ENCODE data around the gene CHRM3.

The CHRM3 gene

DNA sequence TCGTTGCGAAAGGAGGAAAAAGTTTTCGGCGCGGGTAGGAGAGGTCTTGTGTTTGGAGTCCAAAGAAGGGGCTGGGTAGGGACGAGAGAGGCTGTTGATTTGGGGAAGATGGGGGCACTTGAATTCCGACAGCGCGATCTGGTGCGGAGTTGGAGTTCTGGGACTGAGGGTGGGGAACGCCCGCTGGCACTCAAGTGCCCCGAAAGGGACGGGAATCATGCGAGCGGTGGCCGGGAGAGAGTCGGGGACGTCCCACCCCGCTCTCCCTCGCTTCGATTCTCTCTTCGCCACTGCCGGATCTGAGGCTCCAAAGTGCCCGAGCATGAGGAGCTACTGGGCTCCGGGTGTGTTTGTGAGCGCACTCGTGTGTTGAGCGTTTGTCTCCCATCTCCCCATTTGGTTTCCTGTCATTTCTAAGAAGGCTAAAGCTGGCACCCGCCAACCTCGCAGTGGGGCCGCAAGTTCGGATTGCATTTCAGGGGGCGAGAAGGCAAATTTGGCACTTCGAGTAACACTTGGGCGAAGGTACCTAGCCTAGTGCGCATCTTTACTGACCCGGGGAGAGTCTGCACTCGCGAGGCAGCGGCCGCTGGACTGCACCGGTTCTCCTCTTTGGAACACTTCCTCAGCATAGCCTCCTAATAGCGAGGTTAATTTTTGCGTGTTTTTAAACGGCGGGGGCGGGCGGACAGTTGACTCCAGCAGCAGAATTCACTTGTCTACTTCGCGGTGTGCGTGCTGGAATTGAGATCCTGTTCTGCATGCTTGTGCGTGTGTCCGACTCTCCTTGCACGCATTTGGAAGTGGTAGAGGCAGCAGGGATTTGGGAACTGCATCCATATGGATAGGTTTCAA is 1.2 kb downstream of the CHRM3 start:
- peaks cover 36% of the 10 kb centered on the region for H3K27me3 Mint-ChIP-seq
- peaks cover 12% of the 10 kb centered on the region for H3K9me3 Mint-ChIP-seq
- H3K27ac Mint-ChIP-seq = no peak overlapping the region
- no peaks in the 10 kb centered on the region for H3K4me1 Mint-ChIP-seq
- no peaks in the 10 kb centered on the region for H3K36me3 Mint-ChIP-seq
- ATAC-seq = no peak
- no peak overlapping the region for H3K4me3 Mint-ChIP-seq

DNA sequence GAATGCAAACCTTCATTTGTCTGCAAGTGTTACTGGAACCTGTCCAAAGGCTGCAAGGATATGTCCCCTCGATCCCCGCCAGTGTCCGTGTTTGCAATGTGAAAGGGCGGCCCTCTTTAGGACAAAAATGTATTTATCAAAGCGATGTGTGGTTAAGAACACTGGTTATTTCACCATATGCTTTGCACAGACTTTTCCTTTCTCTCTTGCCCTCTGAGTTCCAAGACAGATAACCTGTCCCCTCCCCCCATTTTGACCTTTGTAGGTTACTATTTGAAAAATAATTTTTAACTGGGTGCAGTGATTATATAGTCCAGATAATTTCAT is 1.8 kb downstream of the CHRM3 start:
- no peak for ATAC-seq
- H3K4me1 Mint-ChIP-seq = no peaks in the 10 kb centered on the region
- no peak overlapping the region for H3K4me3 Mint-ChIP-seq
- peaks cover 36% of the 10 kb centered on the region for H3K27me3 Mint-ChIP-seq
- H3K36me3 Mint-ChIP-seq = no peaks in the 10 kb centered on the region
- H3K9me3 Mint-ChIP-seq = peaks cover 11% of the 10 kb centered on the region
- H3K27ac Mint-ChIP-seq = no peak overlapping the region

DNA sequence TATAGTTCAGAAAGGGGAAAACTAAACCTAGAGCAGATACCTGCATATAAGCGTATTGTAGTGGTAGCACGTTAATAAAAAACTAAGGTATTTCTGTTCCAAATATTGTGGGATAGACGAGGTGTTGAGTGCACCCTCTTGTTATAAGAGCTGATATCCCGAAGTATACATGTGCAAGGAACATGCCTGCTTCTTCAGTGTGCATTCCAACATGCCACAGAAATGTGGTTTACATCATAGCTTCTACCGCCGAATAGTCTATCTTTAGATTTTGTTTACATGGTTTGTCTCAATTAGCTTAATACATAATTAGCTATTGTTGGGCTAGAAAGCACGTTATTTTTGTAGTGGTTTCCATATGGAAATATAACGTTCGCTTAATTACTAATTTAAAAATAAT is 2.2 kb downstream of the CHRM3 start:
- Mint-ChIP-seq H3K4me3 (no peak overlapping the region), H3K4me1 (no peaks in the 10 kb centered on the region), H3K27ac (no peak overlapping the region), H3K9me3 (peaks cover 9% of the 10 kb centered on the region), H3K36me3 (no peaks in the 10 kb centered on the region), H3K27me3 (peaks cover 36% of the 10 kb centered on the region)
- ATAC-seq = no peak

DNA sequence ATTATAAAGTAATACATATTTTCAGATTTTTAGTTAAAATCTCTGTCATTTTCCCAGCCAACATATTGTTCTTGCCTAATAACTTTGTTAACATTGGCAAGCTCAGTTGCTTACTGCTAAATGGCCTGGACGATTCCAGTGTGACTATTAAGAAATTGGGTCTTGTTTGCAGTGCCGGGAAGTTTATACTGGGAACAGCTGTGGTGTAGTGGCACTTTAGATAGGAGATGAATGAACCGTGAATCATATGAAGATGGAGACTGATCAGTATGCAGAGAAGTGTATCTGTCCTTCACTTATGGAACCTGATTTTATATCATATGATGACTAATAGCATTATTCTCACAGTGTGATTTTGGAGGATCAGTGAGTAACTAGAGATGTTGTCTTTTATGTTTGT is 3.3 kb downstream of the CHRM3 start:
- Mint-ChIP-seq H3K4me1 (no peaks in the 10 kb centered on the region), H3K27ac (no peak overlapping the region), H3K4me3 (no peak overlapping the region), H3K36me3 (no peaks in the 10 kb centered on the region), H3K27me3 (peaks cover 36% of the 10 kb centered on the region), H3K9me3 (peaks cover 9% of the 10 kb centered on the region)
- no peak for ATAC-seq

DNA sequence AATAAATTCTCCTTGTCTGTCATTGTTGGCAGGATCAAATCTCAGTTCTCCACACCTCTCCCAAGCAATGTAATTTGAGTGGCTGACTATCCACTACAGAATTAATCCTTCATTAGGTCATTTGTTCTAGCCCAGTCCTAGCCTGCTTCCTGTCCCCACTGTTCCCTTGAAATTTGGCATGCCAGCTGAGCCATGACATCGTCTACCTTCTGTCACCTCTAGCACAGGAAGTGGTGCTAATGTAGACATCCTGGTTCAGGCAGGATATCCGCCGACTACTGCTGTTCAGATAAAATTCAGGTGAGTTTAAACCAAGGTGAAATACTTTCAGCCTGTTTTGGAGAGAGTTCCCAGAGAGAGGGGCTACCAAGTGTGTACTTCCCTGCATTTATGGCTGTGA is 5.9 kb downstream of the CHRM3 start:
- no peaks in the 10 kb centered on the region for H3K36me3 Mint-ChIP-seq
- peaks cover 14% of the 10 kb centered on the region for H3K9me3 Mint-ChIP-seq
- no peak overlapping the region for H3K4me3 Mint-ChIP-seq
- H3K27ac Mint-ChIP-seq = no peak overlapping the region
- no peak for ATAC-seq
- H3K27me3 Mint-ChIP-seq = peaks cover 19% of the 10 kb centered on the region
- no peaks in the 10 kb centered on the region for H3K4me1 Mint-ChIP-seq

DNA sequence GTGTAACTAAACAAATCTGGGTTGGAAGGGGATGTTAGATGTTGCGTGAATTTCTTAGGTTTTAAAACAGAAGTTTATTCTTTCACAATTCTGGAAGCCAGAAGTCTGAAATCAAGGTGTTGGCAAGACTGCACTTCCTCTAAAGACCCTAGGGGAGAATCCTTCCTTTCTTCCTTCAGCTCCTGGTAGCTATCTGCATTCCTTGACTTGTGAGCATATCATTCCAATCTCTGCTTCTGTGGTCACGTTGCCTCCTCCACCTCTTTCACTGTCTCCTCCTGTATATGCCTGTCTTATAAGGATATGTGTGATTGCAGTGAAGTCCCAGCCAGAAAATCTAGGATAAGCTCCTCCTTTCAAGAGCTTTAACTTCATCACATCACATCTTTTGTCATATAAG is 7.7 kb downstream of the CHRM3 start:
- Mint-ChIP-seq H3K27me3 (peaks cover 2% of the 10 kb centered on the region), H3K4me1 (no peaks in the 10 kb centered on the region), H3K4me3 (no peak overlapping the region), H3K9me3 (peaks cover 14% of the 10 kb centered on the region), H3K27ac (no peak overlapping the region), H3K36me3 (no peaks in the 10 kb centered on the region)
- no peak for ATAC-seq

DNA sequence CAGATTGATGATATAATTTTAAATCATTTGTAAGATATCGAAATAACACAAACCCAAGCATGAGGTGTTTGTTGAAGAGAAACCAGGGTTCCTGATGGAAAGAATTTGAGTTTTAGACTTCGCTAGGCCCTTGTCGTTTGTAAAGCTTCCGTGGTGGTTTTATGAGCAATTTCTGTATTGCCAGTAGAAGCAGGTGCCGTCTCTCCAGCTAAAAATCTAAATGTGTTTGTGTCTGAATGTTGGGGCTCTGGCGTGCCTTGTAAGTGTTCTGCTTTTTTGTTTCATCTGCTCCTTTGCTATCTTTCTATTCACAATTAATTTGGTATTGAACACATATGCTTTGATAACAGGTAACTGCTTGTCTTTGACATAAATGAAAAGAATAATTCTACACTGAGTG is 27.5 kb downstream of the CHRM3 start:
- Mint-ChIP-seq H3K4me1 (no peaks in the 10 kb centered on the region), H3K27ac (no peak overlapping the region)

DNA sequence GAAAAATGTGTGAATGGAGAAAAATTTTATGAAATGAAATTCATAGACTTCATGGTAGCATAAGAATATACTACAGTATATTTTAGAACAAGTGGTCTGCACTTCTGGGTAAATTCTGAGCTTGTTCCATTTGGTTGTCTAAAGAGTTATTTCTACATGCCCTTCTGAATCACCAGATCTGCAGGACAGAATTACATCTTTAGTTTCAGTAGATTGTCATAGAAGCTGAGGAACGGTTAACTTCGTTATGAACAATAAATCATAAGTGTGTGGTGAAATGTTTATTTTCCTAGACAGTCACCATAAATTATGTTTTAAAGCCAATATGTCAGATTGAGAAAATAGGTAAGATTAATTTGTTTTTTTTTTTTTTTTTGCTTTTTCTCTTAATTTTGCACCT is 30.9 kb downstream of the CHRM3 start:
- ATAC-seq = no peak
- H3K9me3 Mint-ChIP-seq = peaks cover 2% of the 10 kb centered on the region

More for the DNA sequence above, 27.5 kb downstream of the CHRM3 start:
- no peaks in the 10 kb centered on the region for H3K36me3 Mint-ChIP-seq
- H3K9me3 Mint-ChIP-seq = peaks cover 4% of the 10 kb centered on the region
- no peaks in the 10 kb centered on the region for H3K27me3 Mint-ChIP-seq
- ATAC-seq = no peak
- H3K4me3 Mint-ChIP-seq = no peak overlapping the region

DNA sequence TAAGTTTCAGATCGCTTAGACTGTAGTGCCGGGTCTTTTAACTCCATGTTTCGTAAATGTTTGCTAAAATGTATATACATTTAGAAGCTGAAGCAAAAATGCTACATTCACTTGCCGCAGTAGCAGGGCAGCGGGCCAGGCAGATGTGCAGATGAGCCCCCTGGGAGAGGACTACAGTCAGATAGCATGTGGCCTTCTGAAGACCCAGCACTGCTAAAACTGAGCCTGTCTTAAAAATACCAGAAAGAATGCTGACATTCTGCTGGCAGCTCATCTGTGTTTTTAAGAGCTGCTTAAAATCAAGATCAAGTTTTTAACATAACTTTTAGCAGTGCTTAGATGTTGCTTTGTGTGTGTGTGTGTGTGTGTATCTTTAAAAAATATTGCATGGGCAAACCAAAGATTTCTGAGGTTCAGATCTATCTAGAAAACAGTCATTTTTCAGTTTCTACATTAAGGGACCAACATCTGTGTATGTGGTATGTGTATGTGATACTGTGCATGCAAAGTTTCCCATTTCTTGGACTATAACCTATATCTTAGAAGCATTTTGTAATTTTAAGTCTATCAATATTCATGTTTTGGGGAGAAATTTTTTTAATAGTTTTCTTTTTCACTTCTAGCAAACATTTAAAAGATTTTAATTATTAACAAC is 31.7 kb downstream of the CHRM3 start:
- no peaks in the 10 kb centered on the region for H3K4me1 Mint-ChIP-seq
- H3K27me3 Mint-ChIP-seq = no peaks in the 10 kb centered on the region
- no peak overlapping the region for H3K4me3 Mint-ChIP-seq
- H3K27ac Mint-ChIP-seq = no peak overlapping the region
- ATAC-seq = no peak
- H3K9me3 Mint-ChIP-seq = no peaks in the 10 kb centered on the region
- no peaks in the 10 kb centered on the region for H3K36me3 Mint-ChIP-seq

More for the DNA sequence above, 30.9 kb downstream of the CHRM3 start:
- Mint-ChIP-seq H3K27me3 (no peaks in the 10 kb centered on the region), H3K4me1 (no peaks in the 10 kb centered on the region), H3K27ac (no peak overlapping the region), H3K36me3 (no peaks in the 10 kb centered on the region), H3K4me3 (no peak overlapping the region)

DNA sequence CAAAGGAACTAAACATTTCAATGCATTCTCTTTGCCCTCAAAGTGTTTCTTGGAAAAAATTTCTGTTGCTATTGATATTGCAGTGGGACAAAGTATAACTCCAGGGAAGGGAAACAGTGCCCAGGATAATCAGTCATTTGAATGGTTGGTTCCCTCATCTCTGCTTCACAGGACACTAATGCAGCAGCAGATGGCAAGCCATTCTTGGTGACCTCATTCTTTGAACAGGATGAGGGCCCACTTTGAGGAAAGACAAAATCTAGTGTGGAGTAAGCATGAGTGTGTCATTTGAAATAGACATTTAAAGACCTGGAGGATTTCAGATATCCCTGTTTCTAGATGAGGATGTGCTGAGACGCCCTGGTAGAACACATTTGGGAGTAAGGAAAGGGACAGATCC is 32.3 kb downstream of the CHRM3 start:
- Mint-ChIP-seq H3K4me1 (no peaks in the 10 kb centered on the region), H3K27ac (no peak overlapping the region)

DNA sequence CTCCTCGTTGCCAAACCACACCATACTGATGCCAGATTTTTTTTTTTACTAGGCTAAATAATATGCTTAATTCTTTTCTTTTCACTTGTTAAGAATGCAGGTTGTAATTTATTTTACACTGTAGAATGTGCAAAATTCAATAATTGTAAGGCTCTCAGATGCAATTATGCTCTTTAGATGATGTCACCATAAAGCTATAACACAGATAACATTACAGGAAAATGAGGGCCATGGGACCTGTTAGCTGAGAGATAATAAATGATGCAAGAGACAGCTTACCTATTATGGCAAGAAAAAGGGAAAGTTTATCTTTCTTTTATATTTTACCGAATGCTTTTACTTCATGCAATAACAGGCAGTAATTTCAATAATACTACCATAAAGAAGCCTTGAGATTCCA is 35.4 kb downstream of the CHRM3 start:
- ATAC-seq = no peak
- Mint-ChIP-seq H3K9me3 (no peaks in the 10 kb centered on the region), H3K4me1 (no peaks in the 10 kb centered on the region), H3K4me3 (no peak overlapping the region), H3K36me3 (no peaks in the 10 kb centered on the region), H3K27me3 (no peaks in the 10 kb centered on the region), H3K27ac (no peak overlapping the region)

More for the DNA sequence above, 32.3 kb downstream of the CHRM3 start:
- no peaks in the 10 kb centered on the region for H3K9me3 Mint-ChIP-seq
- no peaks in the 10 kb centered on the region for H3K27me3 Mint-ChIP-seq
- no peak overlapping the region for H3K4me3 Mint-ChIP-seq
- no peaks in the 10 kb centered on the region for H3K36me3 Mint-ChIP-seq
- no peak for ATAC-seq

DNA sequence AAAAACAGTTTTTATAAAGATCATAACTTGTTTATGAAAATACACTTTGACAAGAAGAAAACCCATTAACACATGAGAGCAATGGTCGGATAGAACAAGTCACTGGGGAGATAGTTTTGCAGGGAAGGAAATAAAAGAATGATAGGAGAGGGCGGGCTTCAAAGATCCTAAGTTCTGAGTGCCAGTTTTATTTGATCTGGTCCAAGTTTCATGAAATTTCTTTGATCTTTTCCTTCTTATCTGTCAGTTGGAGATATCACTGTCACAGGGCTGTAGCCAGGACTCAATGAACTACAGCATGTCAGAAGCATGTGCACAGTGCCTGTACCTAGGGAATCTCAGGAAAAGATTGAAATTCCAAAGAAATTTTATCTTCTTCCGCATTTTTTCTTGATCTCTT is 36.5 kb downstream of the CHRM3 start:
- peaks cover 2% of the 10 kb centered on the region for H3K9me3 Mint-ChIP-seq
- no peaks in the 10 kb centered on the region for H3K4me1 Mint-ChIP-seq
- no peak overlapping the region for H3K4me3 Mint-ChIP-seq
- H3K36me3 Mint-ChIP-seq = no peaks in the 10 kb centered on the region
- no peak overlapping the region for H3K27ac Mint-ChIP-seq
- no peak for ATAC-seq
- H3K27me3 Mint-ChIP-seq = no peaks in the 10 kb centered on the region

DNA sequence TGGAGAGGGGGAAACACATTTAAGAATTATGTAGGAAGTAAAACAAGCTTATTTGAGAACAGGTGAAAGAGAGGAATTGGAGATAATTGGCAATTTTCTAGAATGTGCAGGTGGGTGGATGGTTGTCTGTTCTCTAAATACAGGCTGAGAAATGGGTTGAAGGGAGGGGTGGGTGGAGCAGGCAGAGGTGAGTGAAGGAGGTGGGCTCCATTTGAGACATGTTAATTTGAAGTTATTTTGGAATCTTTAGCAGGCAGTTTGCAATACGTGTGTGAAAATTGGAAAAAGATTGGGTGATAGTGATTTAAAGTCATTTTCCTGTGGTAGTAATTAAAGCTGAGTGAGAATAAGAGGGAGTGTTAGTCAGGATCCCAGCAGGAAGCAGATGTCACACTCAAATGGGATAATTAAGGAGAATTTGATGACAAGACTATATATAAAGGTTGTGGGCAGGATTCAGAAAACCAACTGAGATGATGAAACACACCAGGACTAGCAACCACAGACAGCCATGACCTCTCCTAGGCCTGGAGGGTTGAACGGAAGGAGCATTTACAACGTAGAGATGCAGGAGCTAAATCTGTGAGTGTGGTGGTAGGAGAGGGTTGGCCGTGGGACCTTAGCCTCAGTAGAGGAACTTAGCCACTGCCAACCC is 40.6 kb downstream of the CHRM3 start:
- ATAC-seq = no peak
- H3K36me3 Mint-ChIP-seq = no peaks in the 10 kb centered on the region
- H3K4me3 Mint-ChIP-seq = no peak overlapping the region
- H3K27ac Mint-ChIP-seq = no peak overlapping the region
- peaks cover 4% of the 10 kb centered on the region for H3K9me3 Mint-ChIP-seq
- H3K4me1 Mint-ChIP-seq = no peaks in the 10 kb centered on the region
- H3K27me3 Mint-ChIP-seq = no peaks in the 10 kb centered on the region

DNA sequence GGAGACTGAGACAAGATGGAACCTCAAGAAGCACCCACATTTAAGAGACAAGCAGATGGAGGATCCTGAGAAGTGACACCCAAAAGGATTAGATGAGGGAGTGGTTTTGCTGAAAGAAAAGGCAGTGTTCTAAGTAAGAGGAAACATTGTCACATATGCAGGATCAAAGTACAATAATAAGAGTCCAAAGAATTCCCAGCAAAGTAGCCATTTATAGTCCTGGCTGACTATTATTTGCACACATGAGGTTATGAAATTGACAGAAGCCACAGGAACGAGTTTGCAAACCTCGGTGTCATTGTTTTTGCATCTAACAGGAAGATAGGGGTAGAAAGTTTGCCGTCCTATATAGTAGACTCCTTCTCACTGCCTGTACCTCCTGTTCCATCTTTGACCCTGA is 41.3 kb downstream of the CHRM3 start:
- Mint-ChIP-seq H3K27me3 (no peaks in the 10 kb centered on the region), H3K36me3 (no peaks in the 10 kb centered on the region), H3K4me3 (no peak overlapping the region), H3K27ac (no peak overlapping the region), H3K9me3 (peaks cover 5% of the 10 kb centered on the region), H3K4me1 (no peaks in the 10 kb centered on the region)
- no peak for ATAC-seq

DNA sequence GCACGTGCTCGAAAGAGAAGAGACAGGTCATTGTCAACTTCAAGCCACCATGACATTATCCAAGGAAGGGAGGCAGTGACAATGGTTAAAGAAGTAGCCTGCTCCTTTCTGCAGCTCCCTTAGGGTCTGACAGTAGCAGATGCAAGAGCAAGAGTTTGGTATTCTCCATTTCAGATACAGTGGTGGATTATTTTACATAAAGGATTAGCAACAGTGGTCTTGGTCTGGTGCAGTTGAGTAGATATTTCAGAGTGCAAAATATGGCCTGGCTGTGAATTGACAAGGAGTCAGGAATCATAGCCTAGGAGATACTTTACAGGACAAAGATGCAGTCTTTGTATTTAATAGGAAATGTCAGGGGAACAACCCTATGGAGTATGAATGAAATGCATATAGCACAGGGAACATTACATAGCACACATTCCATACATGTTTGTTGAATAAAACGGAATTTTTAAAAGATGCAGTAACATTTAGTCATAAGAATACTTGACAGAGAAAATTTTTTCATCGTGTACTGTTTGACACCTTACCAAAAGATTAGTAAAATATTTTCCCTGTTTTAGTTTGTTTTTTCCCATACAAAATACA is 41.8 kb downstream of the CHRM3 start:
- H3K27me3 Mint-ChIP-seq = no peaks in the 10 kb centered on the region
- no peak overlapping the region for H3K4me3 Mint-ChIP-seq
- peaks cover 5% of the 10 kb centered on the region for H3K9me3 Mint-ChIP-seq
- no peak overlapping the region for H3K27ac Mint-ChIP-seq
- no peaks in the 10 kb centered on the region for H3K36me3 Mint-ChIP-seq
- ATAC-seq = no peak
- no peaks in the 10 kb centered on the region for H3K4me1 Mint-ChIP-seq
